Tibial nerve (tissue), 4 donors: Measurements from ENCODE around the gene SPTB.

Experiments used
- CTCF ChIP-seq, 5 experiments: fragments of 200-600 bp in 3 of 5; fragments of 450-650 bp in 2 of 5; sonication (generic) in 3 of 5; IDR thresholded peaks; one replicate each; pipeline ENCODE4 v1.5.1; 2016 to 2019; ENCODE audit warnings: antibody characterized with exemption in 5 of 5, mild to moderate bottlenecking in 3 of 5, moderate library complexity in 2 of 5
- EP300 ChIP-seq, 2 donors: sonication (generic); formaldehyde crosslinking; IDR thresholded peaks; one replicate each; pipeline ENCODE4 v1.6.1; 2017; ENCODE audit warnings: antibody characterized with exemption in 2 of 2, mild to moderate bottlenecking in 1 of 2
- POLR2A ChIP-seq, 2 donors: fragments of 450-650 bp; IDR thresholded peaks; one replicate each; pipeline ENCODE4 v1.6.1; 2017; ENCODE audit warnings: antibody characterized with exemption in 2 of 2, mild to moderate bottlenecking in 2 of 2, moderate library complexity in 2 of 2

- TF ChIP-seq CTCF (IDR thresholded peaks at IDR 0.05), result no peak
- TF ChIP-seq POLR2A (IDR thresholded peaks at IDR 0.05), result no peak
- no peak for TF ChIP-seq EP300 (IDR thresholded peaks at IDR 0.05)
Observed at GRCh38 chr14:64879635-64880220, at the start of gene SPTB.
